Caco-2 (cell line): ENCODE data around the gene SLCO2A1. TPM values are rescaled to one million over a fixed set of nuclear protein-coding genes. Genes with fewer than 3 reads are reported as not detected.

Source experiments
- BruUV-seq: library from RNA; stranded (reverse); fragments of 400-500 nt; replicated peaks from 2 replicates; lab custom pipeline; 2021; lab: Mats Ljungman, UMichigan
- CTCF ChIA-PET: fragments of 300-600 bp; sonication (Branson Sonifier 250); formaldehyde crosslinking; loops from one replicate; lab custom pipeline; 2022; ENCODE audit warnings: antibody characterized with exemption; lab: Charles Lee
- POLR2A ChIA-PET: fragments of 300-600 bp; sonication (Branson Sonifier 250); formaldehyde crosslinking; loops from one replicate; lab custom pipeline; 2022; ENCODE audit warnings: antibody characterized with exemption; lab: Charles Lee
- DNase-seq, 2 experiments: peaks; one replicate each; pipeline versions ENCODE4 v3.0.0 to v3.0.0-alpha.2; 2020 to 2022
- H3K27me3 ChIP-seq: replicated peaks from 2 replicates; pipeline ENCODE4 v1.6.0; 2011; ENCODE audit warnings: low read length; ENCODE audit not compliant: control insufficient read depth, insufficient read depth
- H3K36me3 ChIP-seq: 2 replicates; pipeline ENCODE4 v1.5.1; 2011; ENCODE audit warnings: low read length; ENCODE audit not compliant: control insufficient read depth, insufficient read depth
- H3K4me1 ChIP-seq: fragments of 250-450 bp; sonication (Bioruptor Pico); 2 replicates; pipeline ENCODE4 v1.5.1; 2020; ENCODE audit warnings: mild to moderate bottlenecking
- H3K4me3 ChIP-seq: 2 replicates; pipeline ENCODE4 v1.5.1; 2011; ENCODE audit warnings: low read depth, mild to moderate bottlenecking, control low read depth, low read length
- H3K9me3 ChIP-seq: fragments of 250-450 bp; sonication (Bioruptor Pico); 2 replicates; pipeline ENCODE4 v1.5.1; 2020; ENCODE audit warnings: mild to moderate bottlenecking, moderate library complexity
- H3K27ac Mint-ChIP-seq: one replicate; pipeline ENCODE4 v1.8.0; 2022; ENCODE audit warnings: mixed read lengths; ENCODE audit not compliant: unreplicated experiment
- H3K27me3 Mint-ChIP-seq: one replicate; pipeline ENCODE4 v1.8.0; 2022; ENCODE audit warnings: mixed read lengths; ENCODE audit not compliant: insufficient read depth, unreplicated experiment
- H3K36me3 Mint-ChIP-seq: one replicate; pipeline ENCODE4 v1.8.0; 2022; ENCODE audit warnings: mild to moderate bottlenecking, mixed read lengths; ENCODE audit not compliant: insufficient read depth, unreplicated experiment
- H3K4me1 Mint-ChIP-seq: one replicate; pipeline ENCODE4 v1.8.0; 2022; ENCODE audit warnings: low read depth, mixed read lengths; ENCODE audit not compliant: unreplicated experiment
- H3K4me3 Mint-ChIP-seq: one replicate; pipeline ENCODE4 v1.8.0; 2022; ENCODE audit warnings: mild to moderate bottlenecking, moderate library complexity, mixed read lengths; ENCODE audit not compliant: unreplicated experiment
- H3K9me3 Mint-ChIP-seq: one replicate; pipeline ENCODE4 v1.8.0; 2022; ENCODE audit warnings: mixed read lengths; ENCODE audit not compliant: unreplicated experiment
- intact Hi-C: fragments of 100-400 bp; cut with micrococcal nuclease; formaldehyde crosslinking; loops from one replicate; pipeline ENCODE4 v1.10.0; 2022; ENCODE audit not compliant: unreplicated experiment
- total RNA-seq: library from RNA; stranded (reverse); gene quantifications from 2 replicates; pipeline ENCODE4 v1.2.3, GENCODE V29; 2022
- TF ChIP-seq, protein P1 (sequence below), 2 experiments: fragments of 200-600 bp in 1 of 2; IDR thresholded peaks; 1 replicate in 1 of 2; 2 replicates in 1 of 2; pipeline versions ENCODE4 v1.5.1 to v1.8.0; 2011 to 2022; ENCODE audit warnings: antibody characterized with exemption in 1 of 2, control low read depth in 1 of 2, inconsistent platforms in 1 of 2, low read depth in 1 of 2, low read length in 1 of 2, mild to moderate bottlenecking in 1 of 2, moderate library complexity in 1 of 2; ENCODE audit not compliant: insufficient read depth in 1 of 2, severe bottlenecking in 1 of 2, unreplicated experiment in 1 of 2

Gene SLCO2A1
- total RNA-seq, 1 experiment from 2014 or later: 2.5 TPM

DNA sequence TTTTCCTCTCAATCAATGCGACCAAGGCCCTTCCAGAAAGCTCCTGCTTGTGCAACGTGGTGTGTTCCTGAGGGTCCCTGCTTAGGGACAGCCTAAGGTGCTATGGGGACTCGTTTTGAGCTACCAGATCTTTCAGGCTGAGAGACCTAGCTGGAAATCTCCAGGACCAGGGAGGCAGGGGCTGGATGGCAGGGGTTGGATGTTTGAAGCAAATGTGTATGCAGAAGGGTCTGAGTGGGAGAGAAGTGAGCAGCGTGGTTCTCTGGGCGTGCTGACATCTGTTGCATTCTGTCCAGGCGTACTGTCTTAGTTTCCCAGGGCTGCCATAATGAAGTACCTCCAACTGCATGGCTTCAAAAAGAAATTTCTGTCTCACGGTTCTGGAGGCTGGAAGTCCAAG is 31.7 kb upstream of the SLCO2A1 start:
- intact Hi-C loops: loop anchor here (2.0 kb wide), 1 partner anchor 243 kb away; no protein-coding TSS in a partner anchor
- TF ChIP-seq, protein P1, sequence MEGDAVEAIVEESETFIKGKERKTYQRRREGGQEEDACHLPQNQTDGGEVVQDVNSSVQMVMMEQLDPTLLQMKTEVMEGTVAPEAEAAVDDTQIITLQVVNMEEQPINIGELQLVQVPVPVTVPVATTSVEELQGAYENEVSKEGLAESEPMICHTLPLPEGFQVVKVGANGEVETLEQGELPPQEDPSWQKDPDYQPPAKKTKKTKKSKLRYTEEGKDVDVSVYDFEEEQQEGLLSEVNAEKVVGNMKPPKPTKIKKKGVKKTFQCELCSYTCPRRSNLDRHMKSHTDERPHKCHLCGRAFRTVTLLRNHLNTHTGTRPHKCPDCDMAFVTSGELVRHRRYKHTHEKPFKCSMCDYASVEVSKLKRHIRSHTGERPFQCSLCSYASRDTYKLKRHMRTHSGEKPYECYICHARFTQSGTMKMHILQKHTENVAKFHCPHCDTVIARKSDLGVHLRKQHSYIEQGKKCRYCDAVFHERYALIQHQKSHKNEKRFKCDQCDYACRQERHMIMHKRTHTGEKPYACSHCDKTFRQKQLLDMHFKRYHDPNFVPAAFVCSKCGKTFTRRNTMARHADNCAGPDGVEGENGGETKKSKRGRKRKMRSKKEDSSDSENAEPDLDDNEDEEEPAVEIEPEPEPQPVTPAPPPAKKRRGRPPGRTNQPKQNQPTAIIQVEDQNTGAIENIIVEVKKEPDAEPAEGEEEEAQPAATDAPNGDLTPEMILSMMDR (IDR thresholded peaks at IDR 0.05; ENCODE audit: insufficient read depth in 1 of 2, low read depth in 1 of 2, low read length in 1 of 2, severe bottlenecking in 1 of 2, unreplicated experiment in 1 of 2): no peak
- H3K4me1 ChIP-seq: peaks cover 46% of the 10 kb centered on the region

DNA sequence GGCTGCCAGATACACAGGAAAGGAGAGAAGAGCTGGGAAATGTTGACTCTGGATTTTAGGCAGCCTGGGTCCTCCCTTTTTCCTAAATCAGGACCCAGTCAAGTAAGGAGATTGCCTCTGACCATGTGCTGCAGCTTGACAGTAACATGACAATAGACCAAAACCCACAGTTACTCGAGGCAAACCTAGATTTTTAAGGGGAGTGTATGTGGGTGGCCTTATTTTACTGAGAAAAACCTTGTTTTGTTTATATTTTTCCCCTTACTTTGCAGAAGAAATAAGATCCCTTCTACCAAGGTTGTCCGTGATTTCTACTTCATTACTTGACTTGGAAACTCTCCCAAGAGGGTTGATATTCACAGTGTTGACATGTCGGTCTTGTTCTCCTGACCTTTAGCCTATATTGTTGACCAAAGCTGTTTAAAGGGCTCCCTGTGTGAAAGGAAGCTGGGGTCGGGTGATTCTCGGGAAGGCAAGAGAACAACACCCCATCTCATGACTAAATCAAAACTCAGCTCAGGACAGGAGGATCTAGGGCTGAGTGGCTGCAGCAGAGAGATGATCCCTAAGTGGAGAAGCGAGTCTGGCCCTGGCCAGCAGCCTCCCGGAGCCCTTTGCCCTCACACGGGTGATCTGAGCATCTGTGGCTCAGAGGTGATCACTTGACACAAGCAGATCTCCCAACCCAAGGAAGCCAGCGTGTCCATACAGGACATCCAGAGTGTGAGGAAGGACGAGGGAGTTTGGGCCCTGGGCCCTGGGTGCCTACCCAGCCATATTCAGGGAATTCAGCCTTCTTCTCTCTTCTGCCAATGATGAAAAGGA is 31.0 kb upstream of the SLCO2A1 start:
- Mint-ChIP-seq H3K36me3 (no peaks in the 10 kb centered on the region), H3K4me3 (no peak overlapping the region), H3K4me1 (peaks cover 29% of the 10 kb centered on the region), H3K27ac (no peak overlapping the region), H3K27me3 (no peaks in the 10 kb centered on the region), H3K9me3 (no peaks in the 10 kb centered on the region)
- no peaks in the 10 kb centered on the region for H3K36me3 ChIP-seq
- ChIA-PET CTCF (interaction anchor here (1.3 kb wide), 1 partner anchor 131 kb away, joined by 5 read pairs; no protein-coding TSS in a partner anchor), POLR2A (no interaction called here)
- peaks cover 48% of the 10 kb centered on the region for H3K4me1 ChIP-seq
- H3K27me3 ChIP-seq: no peaks in the 10 kb centered on the region
- H3K4me3 ChIP-seq: no peak overlapping the region
- BruUV-seq: no TSS peak
- TF ChIP-seq, protein P1 (IDR thresholded peaks at IDR 0.05; ENCODE audit: insufficient read depth in 1 of 2, low read depth in 1 of 2, low read length in 1 of 2, severe bottlenecking in 1 of 2, unreplicated experiment in 1 of 2): no peak
- intact Hi-C loops: loop anchor here (1.0 to 2.0 kb wide), 2 partner anchors 130 to 242 kb away; no protein-coding TSS in a partner anchor
- no peaks in the 10 kb centered on the region for H3K9me3 ChIP-seq
- no peak for DNase-seq

More for the DNA sequence above, 31.7 kb upstream of the SLCO2A1 start:
- no peaks in the 10 kb centered on the region for H3K36me3 Mint-ChIP-seq
- ChIA-PET CTCF (no interaction called here), POLR2A (no interaction called here)
- H3K27ac Mint-ChIP-seq: no peak overlapping the region
- H3K9me3 Mint-ChIP-seq: no peaks in the 10 kb centered on the region
- no peaks in the 10 kb centered on the region for H3K27me3 Mint-ChIP-seq
- Histone ChIP-seq H3K4me3 (no peak overlapping the region), H3K27me3 (no peaks in the 10 kb centered on the region), H3K9me3 (no peaks in the 10 kb centered on the region), H3K36me3 (no peaks in the 10 kb centered on the region)
- no peak overlapping the region for H3K4me3 Mint-ChIP-seq
- peaks cover 30% of the 10 kb centered on the region for H3K4me1 Mint-ChIP-seq
- BruUV-seq: no TSS peak
- DNase-seq: no peak

- no peaks in the 10 kb centered on the region for H3K36me3 ChIP-seq
- peaks cover 48% of the 10 kb centered on the region for H3K4me1 ChIP-seq
- no peaks in the 10 kb centered on the region for H3K9me3 ChIP-seq
- POLR2A ChIA-PET: no interaction called here
- TF ChIP-seq, protein P1 (IDR thresholded peaks at IDR 0.05; ENCODE audit: insufficient read depth in 1 of 2, low read depth in 1 of 2, low read length in 1 of 2, severe bottlenecking in 1 of 2, unreplicated experiment in 1 of 2): peak in 1 of 2 experiments; percentile 33
- intact Hi-C loops: loop anchor here (1.0 to 5.0 kb wide), 3 partner anchors 130 to 398 kb away; partner anchors contain the start of gene TOPBP1
- BruUV-seq: no TSS peak
- no peaks in the 10 kb centered on the region for H3K36me3 Mint-ChIP-seq
- H3K9me3 Mint-ChIP-seq: no peaks in the 10 kb centered on the region
- no peak overlapping the region for H3K4me3 Mint-ChIP-seq
- peaks cover 29% of the 10 kb centered on the region for H3K4me1 Mint-ChIP-seq
- no peak overlapping the region for H3K4me3 ChIP-seq
- H3K27me3 ChIP-seq: no peaks in the 10 kb centered on the region
- peak; percentile 30 to 44 for DNase-seq
- H3K27me3 Mint-ChIP-seq: no peaks in the 10 kb centered on the region
- CTCF ChIA-PET: interaction anchor here (0.9 to 1.3 kb wide), 2 partner anchors 68 to 130 kb away, joined by 4 to 5 read pairs; no protein-coding TSS in a partner anchor
- no peak overlapping the region for H3K27ac Mint-ChIP-seq
Observed at GRCh38 chr3:134059671-134060560, 30.2 kb upstream of the SLCO2A1 start.
